Upper lobe of left lung (tissue), 6 donors: ENCODE results near the gene STYXL2. TPM values are rescaled to one million over a fixed set of nuclear protein-coding genes. Genes with fewer than 3 reads are reported as not detected.

ENCODE experiments used
- ATAC-seq, 2 donors: fragments of 200-7000 bp; cut with Tn5 transposase; one replicate each; pipeline ENCODE4 v1.9.1; 2022; ENCODE audit warnings: mild to moderate bottlenecking in 2 of 2, moderate library complexity in 2 of 2; ENCODE audit not compliant: low FRiP score in 2 of 2
- DNase-seq, 2 donors: peaks; one replicate each; pipeline ENCODE4 v3.0.0-alpha.2; 2019 to 2020
- H3K27ac ChIP-seq, 4 donors: fragments of 200-600 bp; sonication (generic); one replicate each; pipeline ENCODE4 v1.5.1; 2016 to 2019
- H3K27me3 ChIP-seq, 4 donors: fragments of 200-600 bp; sonication (generic); one replicate each; pipeline ENCODE4 v1.5.1; 2017 to 2019
- H3K36me3 ChIP-seq, 4 donors: fragments of 200-600 bp; sonication (generic); one replicate each; pipeline ENCODE4 v1.5.1; 2016 to 2019
- H3K4me1 ChIP-seq, 4 donors: fragments of 200-600 bp; sonication (generic); one replicate each; pipeline ENCODE4 v1.5.1; 2018 to 2019
- H3K4me3 ChIP-seq, 4 donors: fragments of 200-600 bp; sonication (generic); one replicate each; pipeline ENCODE4 v1.5.1; 2017 to 2019; ENCODE audit warnings: mild to moderate bottlenecking in 2 of 4, moderate library complexity in 1 of 4
- H3K9me3 ChIP-seq, 4 donors: fragments of 200-600 bp; sonication (generic); one replicate each; pipeline ENCODE4 v1.5.1; 2018 to 2019
- EP300 ChIP-seq, 4 donors: sonication (generic); formaldehyde crosslinking; IDR thresholded peaks; one replicate each; pipeline ENCODE4 v1.5.1; 2017; ENCODE audit warnings: antibody characterized with exemption in 4 of 4, control low read depth in 2 of 4
- POLR2A ChIP-seq, 4 donors: fragments of 450-650 bp; IDR thresholded peaks; one replicate each; pipeline ENCODE4 v1.5.1; 2016 to 2017; ENCODE audit warnings: antibody characterized with exemption in 4 of 4, mild to moderate bottlenecking in 2 of 4
- POLR2AphosphoS5 ChIP-seq, 2 donors: sonication (generic); formaldehyde crosslinking; IDR thresholded peaks; one replicate each; pipeline ENCODE4 v1.5.1; 2017; ENCODE audit warnings: antibody characterized with exemption in 2 of 2
- WGBS, 2 donors: methylation state at CpG; one replicate each; pipeline ENCODE4 v1.1.5; 2017 to 2018; 5-methylcytosine and 5-hydroxymethylcytosine counted together
- total RNA-seq, 6 donors: library from RNA; depleted of rRNA in 4 of 6; stranded (reverse); fragments of >200 nt in 4 of 6; gene quantifications; one replicate each; pipeline versions ENCODE4 v1.1.0 to v1.2.1, GENCODE V29; 2016 to 2021
- TF ChIP-seq, protein P1 (sequence below), 6 experiments: fragments of 450-650 bp in 4 of 6; fragments of 200-600 bp in 2 of 6; sonication (generic) in 2 of 6; IDR thresholded peaks; one replicate each; pipeline ENCODE4 v1.5.1; 2016 to 2019; ENCODE audit warnings: antibody characterized with exemption in 6 of 6
- donor health status: DM: no; HTN: no; CAD: no; lungs with moderate emphysema.
- donor health status: DM: no; HTN: yes; CAD: no; lungs with severe emphysema.

STYXL2 gene
- total RNA-seq, 6 donors from 2014 or later = 0.10 to 0.30 (median 0.23) TPM; not detected in 3

DNA sequence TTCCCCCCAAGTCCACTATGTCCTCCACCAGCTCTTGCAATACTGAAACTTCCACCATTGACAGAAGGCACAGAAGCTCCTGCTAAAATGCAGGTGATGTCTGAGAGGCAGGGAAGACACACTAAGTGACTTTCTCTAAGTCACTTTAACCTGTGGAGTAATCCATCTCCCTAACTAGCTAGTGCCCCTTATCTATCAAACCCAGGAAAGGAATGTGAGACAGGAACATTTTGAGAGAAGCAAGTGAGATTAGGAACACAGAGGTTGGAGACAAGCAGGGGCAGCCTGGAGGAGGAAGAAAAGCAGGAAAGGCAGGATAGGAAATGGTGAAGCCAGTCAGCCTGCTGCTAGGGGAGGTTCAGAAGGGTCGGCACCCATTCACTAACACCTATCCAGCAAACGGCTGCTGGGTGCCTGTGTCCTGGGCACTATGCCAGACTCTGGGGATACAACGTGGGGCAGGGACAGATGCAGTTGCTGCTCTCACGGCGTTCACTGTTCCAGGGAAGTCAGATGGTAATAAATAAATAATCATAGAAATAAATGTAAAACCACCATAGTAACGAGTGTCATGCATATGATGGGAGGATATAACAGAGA is 10.7 kb upstream of the STYXL2 start:
- ATAC-seq = no peak
- WGBS, 2 donors = 16 to 27% methylated on average over 6 of the region's 6 CpGs
- Histone ChIP-seq H3K36me3 (no peaks in the 10 kb centered on the region), H3K4me1 (peaks cover 0 to 5% (median 0%) of the 10 kb centered on the region in 4 donors), H3K27ac (no peak overlapping the region), H3K27me3 (no peaks in the 10 kb centered on the region), H3K9me3 (no peaks in the 10 kb centered on the region), H3K4me3 (no peak overlapping the region)
- DNase-seq = no peak
- TF ChIP-seq, protein P1, sequence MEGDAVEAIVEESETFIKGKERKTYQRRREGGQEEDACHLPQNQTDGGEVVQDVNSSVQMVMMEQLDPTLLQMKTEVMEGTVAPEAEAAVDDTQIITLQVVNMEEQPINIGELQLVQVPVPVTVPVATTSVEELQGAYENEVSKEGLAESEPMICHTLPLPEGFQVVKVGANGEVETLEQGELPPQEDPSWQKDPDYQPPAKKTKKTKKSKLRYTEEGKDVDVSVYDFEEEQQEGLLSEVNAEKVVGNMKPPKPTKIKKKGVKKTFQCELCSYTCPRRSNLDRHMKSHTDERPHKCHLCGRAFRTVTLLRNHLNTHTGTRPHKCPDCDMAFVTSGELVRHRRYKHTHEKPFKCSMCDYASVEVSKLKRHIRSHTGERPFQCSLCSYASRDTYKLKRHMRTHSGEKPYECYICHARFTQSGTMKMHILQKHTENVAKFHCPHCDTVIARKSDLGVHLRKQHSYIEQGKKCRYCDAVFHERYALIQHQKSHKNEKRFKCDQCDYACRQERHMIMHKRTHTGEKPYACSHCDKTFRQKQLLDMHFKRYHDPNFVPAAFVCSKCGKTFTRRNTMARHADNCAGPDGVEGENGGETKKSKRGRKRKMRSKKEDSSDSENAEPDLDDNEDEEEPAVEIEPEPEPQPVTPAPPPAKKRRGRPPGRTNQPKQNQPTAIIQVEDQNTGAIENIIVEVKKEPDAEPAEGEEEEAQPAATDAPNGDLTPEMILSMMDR (IDR thresholded peaks at IDR 0.05) = no peak

DNA sequence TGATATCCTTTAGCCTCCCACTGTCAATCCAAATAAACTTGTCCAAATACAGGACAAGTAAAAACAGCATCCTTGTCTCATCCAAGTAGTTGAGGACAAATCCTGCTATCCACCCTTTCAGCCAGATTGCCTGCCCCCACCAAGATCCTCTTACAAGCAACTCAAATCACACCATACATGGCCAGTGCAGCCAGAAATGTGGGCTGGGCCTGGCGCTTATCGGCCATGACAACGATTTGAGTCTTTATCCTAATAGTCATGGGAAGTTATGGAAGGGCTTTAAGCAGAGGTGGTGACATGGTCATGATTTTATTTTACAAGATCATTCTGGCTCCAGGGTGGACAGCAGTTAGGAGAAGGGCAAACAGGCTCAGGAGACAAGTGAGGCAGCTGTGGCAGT is 10.0 kb upstream of the STYXL2 start:
- TF ChIP-seq POLR2AphosphoS5 (IDR thresholded peaks at IDR 0.05) = no peak
- no peak for TF ChIP-seq EP300 (IDR thresholded peaks at IDR 0.05)
- TF ChIP-seq, protein P1 (IDR thresholded peaks at IDR 0.05) = no peak
- TF ChIP-seq POLR2A (IDR thresholded peaks at IDR 0.05) = no peak
- Histone ChIP-seq H3K4me3 (no peak overlapping the region), H3K36me3 (no peaks in the 10 kb centered on the region), H3K4me1 (peaks cover 0 to 5% (median 0%) of the 10 kb centered on the region in 4 donors), H3K9me3 (no peaks in the 10 kb centered on the region), H3K27ac (no peak overlapping the region), H3K27me3 (no peaks in the 10 kb centered on the region)
- DNase-seq (no peak), ATAC-seq (no peak)
- whole genome bisulfite sequencing, 2 donors = 67 to 94% methylated on average over 3 of the region's 3 CpGs

DNA sequence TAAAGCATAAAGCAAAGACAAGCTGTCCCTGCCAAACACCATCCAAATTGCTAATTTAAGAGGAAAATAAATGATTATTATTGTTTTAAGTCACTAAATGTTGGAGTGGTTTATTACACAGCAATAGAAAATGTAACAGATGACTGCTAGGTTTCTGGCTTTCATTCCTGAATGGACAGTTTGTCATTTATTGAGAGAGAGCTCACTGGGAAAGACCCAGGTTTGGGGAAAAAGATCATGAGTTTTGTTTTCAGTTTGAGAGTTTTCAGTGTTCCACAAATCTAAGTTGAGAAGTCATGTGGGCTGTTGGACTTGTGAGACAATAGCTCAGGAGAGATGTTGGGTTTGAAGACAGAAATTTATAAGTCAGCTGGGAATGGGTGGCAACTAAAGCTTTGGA is 9.1 kb upstream of the STYXL2 start:
- no peak overlapping the region for H3K27ac ChIP-seq
- no peak for TF ChIP-seq POLR2A (IDR thresholded peaks at IDR 0.05)
- TF ChIP-seq EP300 (IDR thresholded peaks at IDR 0.05) = no peak
- TF ChIP-seq POLR2AphosphoS5 (IDR thresholded peaks at IDR 0.05) = no peak
- TF ChIP-seq, protein P1 (IDR thresholded peaks at IDR 0.05) = no peak
- no peak for ATAC-seq
- DNase-seq = no peak
- H3K36me3 ChIP-seq = no peaks in the 10 kb centered on the region
- H3K4me1 ChIP-seq = peaks cover 0 to 5% (median 0%) of the 10 kb centered on the region in 4 donors
- no peaks in the 10 kb centered on the region for H3K27me3 ChIP-seq
- no peak overlapping the region for H3K4me3 ChIP-seq
- no peaks in the 10 kb centered on the region for H3K9me3 ChIP-seq

DNA sequence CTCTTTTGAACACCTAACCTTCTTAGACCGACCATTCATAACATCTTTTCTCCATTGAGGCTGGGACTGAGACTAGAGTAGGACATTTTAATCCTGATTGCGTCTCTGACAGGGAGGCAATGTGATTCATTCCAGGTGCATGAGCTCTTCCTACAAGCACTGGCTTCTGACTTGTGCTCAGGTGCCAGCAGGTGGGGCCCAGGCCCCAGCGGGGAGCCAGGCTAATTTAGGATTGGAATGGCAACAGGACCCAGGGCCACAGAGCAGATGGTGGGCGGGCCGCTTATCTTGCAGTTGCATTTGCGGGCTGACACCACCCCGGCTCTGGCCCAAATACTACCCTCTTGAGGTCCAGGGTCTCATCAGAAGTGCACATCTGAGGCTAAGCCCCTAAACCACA is 7.8 kb upstream of the STYXL2 start:
- H3K36me3 ChIP-seq = no peaks in the 10 kb centered on the region
- ATAC-seq (no peak), DNase-seq (peak in 1 of 2 donors; percentile 46)
- no peak for TF ChIP-seq EP300 (IDR thresholded peaks at IDR 0.05)
- no peak for TF ChIP-seq POLR2AphosphoS5 (IDR thresholded peaks at IDR 0.05)
- no peak for TF ChIP-seq POLR2A (IDR thresholded peaks at IDR 0.05)
- TF ChIP-seq, protein P1 (IDR thresholded peaks at IDR 0.05) = no peak
- H3K9me3 ChIP-seq = no peaks in the 10 kb centered on the region
- no peak overlapping the region for H3K4me3 ChIP-seq
- H3K27ac ChIP-seq = no peak overlapping the region
- peaks cover 0 to 5% (median 3%) of the 10 kb centered on the region in 4 donors for H3K4me1 ChIP-seq
- no peaks in the 10 kb centered on the region for H3K27me3 ChIP-seq
- WGBS, 2 donors = 93 to 95% methylated on average over 2 to 7 of the region's 7 CpGs

DNA sequence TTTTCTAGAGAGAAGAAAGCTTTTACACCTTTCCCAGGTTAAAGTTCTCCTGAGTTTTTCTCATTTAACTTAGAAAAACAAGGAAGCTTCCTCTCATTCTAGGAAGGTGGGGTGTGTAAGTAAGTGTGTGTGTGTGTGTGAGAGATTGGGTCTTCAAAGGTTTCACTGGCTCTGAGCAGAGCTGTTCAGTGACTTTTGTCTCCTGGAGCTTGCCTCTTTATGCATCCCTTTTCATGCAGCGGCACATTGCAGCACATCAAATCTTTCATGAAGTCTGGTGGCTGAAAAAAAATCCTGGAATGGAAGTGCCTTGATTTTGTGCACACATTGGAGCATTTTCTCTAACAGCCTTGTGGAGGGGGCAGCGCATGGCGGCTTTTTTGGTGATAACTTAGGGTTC is 7.1 kb upstream of the STYXL2 start:
- Histone ChIP-seq H3K4me1 (peaks cover 0 to 5% (median 3%) of the 10 kb centered on the region in 4 donors), H3K27ac (no peak overlapping the region), H3K9me3 (no peaks in the 10 kb centered on the region), H3K4me3 (no peak overlapping the region), H3K36me3 (no peaks in the 10 kb centered on the region), H3K27me3 (no peaks in the 10 kb centered on the region)
- 82 to 98% methylated on average over 3 of the region's 3 CpGs for WGBS, 2 donors
- DNase-seq (no peak), ATAC-seq (no peak)
- TF ChIP-seq POLR2A (IDR thresholded peaks at IDR 0.05) = no peak
- no peak for TF ChIP-seq EP300 (IDR thresholded peaks at IDR 0.05)
- no peak for TF ChIP-seq POLR2AphosphoS5 (IDR thresholded peaks at IDR 0.05)
- TF ChIP-seq, protein P1 (IDR thresholded peaks at IDR 0.05) = no peak
